GM12892 (cell line): ENCODE measurements around the gene FAS.

Experiments used
- POLR2A ChIP-seq: IDR thresholded peaks from 2 replicates; pipeline ENCODE4 v1.6.1; 2011; ENCODE audit warnings: low read depth, low read length, control low read depth
- POLR2AphosphoS5 ChIP-seq: IDR thresholded peaks from 2 replicates; pipeline ENCODE4 v1.6.1; 2011; ENCODE audit warnings: low read depth, low read length, control low read depth

DNA sequence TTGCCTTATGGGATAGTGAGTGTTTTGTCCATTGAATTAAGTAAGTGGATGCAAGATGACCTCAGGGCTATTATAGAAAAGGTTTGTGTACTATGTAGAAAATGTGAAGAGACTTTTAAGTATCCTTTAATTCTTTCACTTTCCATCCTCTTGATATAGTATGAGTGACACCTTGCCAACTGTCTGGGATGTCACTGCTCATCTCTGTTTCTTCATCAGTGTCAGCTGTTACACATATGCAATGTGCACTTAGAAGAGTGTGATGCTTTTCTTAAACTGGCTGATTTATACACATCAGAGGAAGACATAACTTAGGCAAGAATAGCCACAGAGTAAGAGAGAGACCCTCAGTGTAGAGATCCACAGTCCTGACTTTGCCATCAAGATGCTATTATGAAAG, 29.3 kb upstream of the FAS start:
- TF ChIP-seq POLR2A (no peak), POLR2AphosphoS5 (no peak)
